HEK293 (cell line): Measurements from ENCODE around the gene KDM3B.

Source experiments
- GFI1B ChIP-seq: fragments of 450-650 bp; formaldehyde crosslinking; IDR thresholded peaks from 2 replicates; pipeline ENCODE4 v1.5.1; 2016; ENCODE audit warnings: missing biosample characterization, missing genetic modification characterization
- GLI4 ChIP-seq: fragments of 450-650 bp; formaldehyde crosslinking; IDR thresholded peaks from 2 replicates; pipeline ENCODE4 v1.5.1; 2016; ENCODE audit warnings: missing biosample characterization, missing genetic modification characterization
- KLF9 ChIP-seq: fragments of 450-650 bp; formaldehyde crosslinking; IDR thresholded peaks from 2 replicates; pipeline ENCODE4 v1.5.1; 2016; ENCODE audit warnings: missing biosample characterization, missing genetic modification characterization, low read depth
- MYNN ChIP-seq: fragments of 450-650 bp; formaldehyde crosslinking; IDR thresholded peaks from 2 replicates; pipeline ENCODE4 v1.5.1; 2016; ENCODE audit warnings: missing biosample characterization, missing genetic modification characterization, borderline replicate concordance
- PRDM1 ChIP-seq: fragments of 450-650 bp; formaldehyde crosslinking; IDR thresholded peaks from 2 replicates; pipeline ENCODE4; 2016; ENCODE audit warnings: missing biosample characterization, missing genetic modification characterization
- SP2 ChIP-seq: fragments of 450-650 bp; formaldehyde crosslinking; IDR thresholded peaks from 2 replicates; pipeline ENCODE4 v1.5.1; 2016; ENCODE audit warnings: missing biosample characterization, missing genetic modification characterization
- TCF7L2 ChIP-seq: IDR thresholded peaks from 2 replicates; pipeline ENCODE4 v1.6.1; 2011; ENCODE audit warnings: low read depth, mild to moderate bottlenecking, inconsistent platforms, low read length, moderate library complexity, borderline replicate concordance
- ZFHX2 ChIP-seq: fragments of 450-650 bp; formaldehyde crosslinking; conservative IDR thresholded peaks from 2 replicates; pipeline ENCODE4 v1.5.1; 2016; ENCODE audit warnings: missing biosample characterization, missing genetic modification characterization
- ZIC2 ChIP-seq: fragments of 450-650 bp; formaldehyde crosslinking; IDR thresholded peaks from 2 replicates; pipeline ENCODE4 v1.5.1; 2016; ENCODE audit warnings: missing biosample characterization, missing genetic modification characterization
- ZNF112 ChIP-seq: fragments of 450-650 bp; formaldehyde crosslinking; IDR thresholded peaks from 2 replicates; pipeline ENCODE4 v1.5.0; 2017; ENCODE audit warnings: missing biosample characterization, missing genetic modification characterization
- ZNF175 ChIP-seq: fragments of 450-650 bp; formaldehyde crosslinking; IDR thresholded peaks from 2 replicates; pipeline ENCODE4 v1.5.1; 2016; ENCODE audit warnings: missing biosample characterization, missing genetic modification characterization
- ZNF214 ChIP-seq: fragments of 450-650 bp; formaldehyde crosslinking; IDR thresholded peaks from 2 replicates; pipeline ENCODE4 v1.5.1; 2017; ENCODE audit warnings: missing biosample characterization, mild to moderate bottlenecking, missing genetic modification characterization, borderline replicate concordance
- ZNF223 ChIP-seq: fragments of 450-650 bp; formaldehyde crosslinking; IDR thresholded peaks from 2 replicates; pipeline ENCODE4 v1.5.1; 2016; ENCODE audit warnings: missing biosample characterization, missing genetic modification characterization
- ZNF394 ChIP-seq: fragments of 450-650 bp; formaldehyde crosslinking; IDR thresholded peaks from 2 replicates; pipeline ENCODE4 v1.5.1; 2016; ENCODE audit warnings: missing biosample characterization, missing genetic modification characterization, mild to moderate bottlenecking, moderate library complexity, borderline replicate concordance
- ZNF423 ChIP-seq: fragments of 450-650 bp; formaldehyde crosslinking; IDR thresholded peaks from 2 replicates; pipeline ENCODE4 v1.5.1; 2016; ENCODE audit warnings: missing biosample characterization, missing genetic modification characterization
- ZNF426 ChIP-seq: fragments of 450-650 bp; formaldehyde crosslinking; IDR thresholded peaks from 2 replicates; pipeline ENCODE4 v1.5.1; 2017; ENCODE audit warnings: missing biosample characterization, missing genetic modification characterization, mild to moderate bottlenecking, inconsistent platforms, moderate library complexity
- ZNF521 ChIP-seq: fragments of 450-650 bp; formaldehyde crosslinking; IDR thresholded peaks from 2 replicates; pipeline ENCODE4 v1.5.1; 2017; ENCODE audit warnings: missing biosample characterization, mild to moderate bottlenecking, missing genetic modification characterization
- ZNF558 ChIP-seq: fragments of 450-650 bp; formaldehyde crosslinking; IDR thresholded peaks from 2 replicates; pipeline ENCODE4 v1.5.1; 2016; ENCODE audit warnings: missing biosample characterization, missing genetic modification characterization
- ZNF561 ChIP-seq: fragments of 450-650 bp; IDR thresholded peaks from 2 replicates; pipeline ENCODE4 v1.5.1; 2018; ENCODE audit warnings: missing biosample characterization, missing genetic modification characterization, borderline replicate concordance
- ZNF585B ChIP-seq: fragments of 450-650 bp; formaldehyde crosslinking; IDR thresholded peaks from 2 replicates; pipeline ENCODE4 v1.5.1; 2016; ENCODE audit warnings: missing biosample characterization, missing genetic modification characterization
- ZNF600 ChIP-seq: fragments of 450-650 bp; formaldehyde crosslinking; IDR thresholded peaks from 2 replicates; pipeline ENCODE4 v1.5.1; 2016; ENCODE audit warnings: missing biosample characterization, missing genetic modification characterization
- ZNF624 ChIP-seq: fragments of 450-650 bp; formaldehyde crosslinking; IDR thresholded peaks from 2 replicates; pipeline ENCODE4 v1.5.1; 2017; ENCODE audit warnings: missing biosample characterization, missing genetic modification characterization
- ZNF660 ChIP-seq: fragments of 450-650 bp; IDR thresholded peaks from 2 replicates; pipeline ENCODE4 v1.5.1; 2018; ENCODE audit warnings: missing biosample characterization, mild to moderate bottlenecking, missing genetic modification characterization
- ZNF76 ChIP-seq: fragments of 450-650 bp; formaldehyde crosslinking; IDR thresholded peaks from 2 replicates; pipeline ENCODE4; 2016; ENCODE audit warnings: low read depth, missing biosample characterization, missing genetic modification characterization, borderline replicate concordance
- ZSCAN16 ChIP-seq: fragments of 450-650 bp; formaldehyde crosslinking; IDR thresholded peaks from 2 replicates; pipeline ENCODE4 v1.5.1; 2016; ENCODE audit warnings: missing biosample characterization, missing genetic modification characterization
- ZSCAN30 ChIP-seq: fragments of 450-650 bp; IDR thresholded peaks from 2 replicates; pipeline ENCODE4 v1.5.1; 2018; ENCODE audit warnings: missing biosample characterization, mild to moderate bottlenecking, missing genetic modification characterization, moderate library complexity
- TF ChIP-seq, protein P1 (sequence below): fragments of 450-650 bp; formaldehyde crosslinking; optimal IDR thresholded peaks from 2 replicates; pipeline ENCODE3; 2016; ENCODE audit warnings: missing biosample characterization, mild to moderate bottlenecking, missing genetic modification characterization
- TF ChIP-seq, protein P2 (sequence below): fragments of 450-650 bp; formaldehyde crosslinking; IDR thresholded peaks from 2 replicates; pipeline ENCODE4 v1.5.1; 2017; ENCODE audit warnings: missing biosample characterization, mild to moderate bottlenecking, missing genetic modification characterization, moderate library complexity
- TF ChIP-seq, protein P3 (sequence below): fragments of 450-650 bp; formaldehyde crosslinking; IDR thresholded peaks from 2 replicates; pipeline ENCODE4 v1.5.1; 2016; ENCODE audit warnings: missing biosample characterization, missing genetic modification characterization
- TF ChIP-seq, protein P4 (sequence below): fragments of 450-650 bp; formaldehyde crosslinking; IDR thresholded peaks from 2 replicates; pipeline ENCODE4 v1.5.1; 2016; ENCODE audit warnings: missing biosample characterization, missing genetic modification characterization

Gene KDM3B

DNA sequence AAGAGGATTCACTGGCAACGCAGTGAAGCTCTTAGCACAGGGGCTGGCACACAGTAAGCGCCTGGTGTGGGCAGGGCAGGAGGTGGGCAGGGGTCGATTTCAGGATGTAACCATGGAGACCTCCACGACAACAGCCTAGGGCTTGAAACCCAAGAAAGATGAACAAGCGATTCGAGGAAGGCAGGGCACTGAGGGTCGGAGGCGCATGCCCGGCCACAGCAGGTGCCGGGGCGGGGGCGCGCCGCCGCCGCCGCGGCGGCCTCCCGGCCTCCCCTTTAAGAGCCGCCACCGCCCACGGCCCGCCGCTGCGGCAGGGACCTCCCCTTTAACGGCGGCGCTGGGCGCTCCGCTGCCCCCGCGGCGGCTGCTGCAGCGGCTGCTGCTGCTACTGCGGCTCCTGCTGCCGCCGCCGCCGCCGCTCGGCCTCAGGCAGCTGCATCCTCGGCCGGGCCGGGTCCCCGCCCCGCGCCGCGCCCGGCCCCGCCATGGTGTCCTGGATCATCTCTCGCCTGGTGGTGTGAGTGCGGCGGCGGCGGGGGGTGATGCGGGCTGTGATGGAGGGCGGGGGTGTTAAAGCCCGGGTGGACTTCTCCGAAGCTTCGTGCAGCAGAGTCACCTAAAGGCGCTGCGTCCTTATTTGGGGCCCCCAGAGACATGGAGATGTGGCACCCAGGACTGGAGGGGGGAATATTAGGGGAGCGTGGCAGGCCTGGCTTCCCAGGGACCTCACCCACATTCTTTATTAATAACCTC, 86.4 kb downstream of the KDM3B start, which contains the start of gene REEP2 (continued):
- no peak for TF ChIP-seq ZNF521 (tag by site-specific recombination)
- TF ChIP-seq GLI4 (tag by site-specific recombination): no peak
- 0 out of 2 replicates have a peak, but pooled peaks have one; percentile 26 for TF ChIP-seq KLF9 (tag by site-specific recombination)
- TF ChIP-seq ZFHX2 (tag by site-specific recombination): peak; percentile 58
- TF ChIP-seq, protein P1, sequence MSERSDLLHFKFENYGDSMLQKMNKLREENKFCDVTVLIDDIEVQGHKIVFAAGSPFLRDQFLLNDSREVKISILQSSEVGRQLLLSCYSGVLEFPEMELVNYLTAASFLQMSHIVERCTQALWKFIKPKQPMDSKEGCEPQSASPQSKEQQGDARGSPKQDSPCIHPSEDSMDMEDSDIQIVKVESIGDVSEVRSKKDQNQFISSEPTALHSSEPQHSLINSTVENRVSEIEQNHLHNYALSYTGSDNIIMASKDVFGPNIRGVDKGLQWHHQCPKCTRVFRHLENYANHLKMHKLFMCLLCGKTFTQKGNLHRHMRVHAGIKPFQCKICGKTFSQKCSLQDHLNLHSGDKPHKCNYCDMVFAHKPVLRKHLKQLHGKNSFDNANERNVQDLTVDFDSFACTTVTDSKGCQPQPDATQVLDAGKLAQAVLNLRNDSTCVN (tag by site-specific recombination): peak; percentile 48
- no peak for TF ChIP-seq ZNF175
- TF ChIP-seq ZNF558 (tag by site-specific recombination): no peak
- no peak for TF ChIP-seq ZNF585B (tag by site-specific recombination)
- TF ChIP-seq TCF7L2: no peak
- no peak for TF ChIP-seq ZIC2 (tag by site-specific recombination)
- TF ChIP-seq ZNF223: peak; percentile 39; the same call in 1 of the 2 replicates
- no peak for TF ChIP-seq GFI1B (tag by site-specific recombination)
- TF ChIP-seq, protein P2, sequence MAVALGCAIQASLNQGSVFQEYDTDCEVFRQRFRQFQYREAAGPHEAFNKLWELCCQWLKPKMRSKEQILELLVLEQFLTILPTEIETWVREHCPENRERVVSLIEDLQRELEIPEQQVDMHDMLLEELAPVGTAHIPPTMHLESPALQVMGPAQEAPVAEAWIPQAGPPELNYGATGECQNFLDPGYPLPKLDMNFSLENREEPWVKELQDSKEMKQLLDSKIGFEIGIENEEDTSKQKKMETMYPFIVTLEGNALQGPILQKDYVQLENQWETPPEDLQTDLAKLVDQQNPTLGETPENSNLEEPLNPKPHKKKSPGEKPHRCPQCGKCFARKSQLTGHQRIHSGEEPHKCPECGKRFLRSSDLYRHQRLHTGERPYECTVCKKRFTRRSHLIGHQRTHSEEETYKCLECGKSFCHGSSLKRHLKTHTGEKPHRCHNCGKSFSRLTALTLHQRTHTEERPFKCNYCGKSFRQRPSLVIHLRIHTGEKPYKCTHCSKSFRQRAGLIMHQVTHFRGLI (tag by site-specific recombination): no peak
- TF ChIP-seq ZNF76 (tag by site-specific recombination): no peak
- TF ChIP-seq ZNF394 (tag by site-specific recombination): no peak
- 0 out of 2 replicates have a peak, but pooled peaks have one; percentile 43 for TF ChIP-seq ZNF423 (tag by site-specific recombination)
- no peak for TF ChIP-seq ZSCAN16 (tag by site-specific recombination)
- TF ChIP-seq ZNF214: no peak
- no peak for TF ChIP-seq ZNF561
- 0 out of 2 replicates have a peak, but pooled peaks have one; percentile 30 for TF ChIP-seq ZSCAN30 (tag by site-specific recombination)
- TF ChIP-seq MYNN: peak; percentile 85
- TF ChIP-seq, protein P3, sequence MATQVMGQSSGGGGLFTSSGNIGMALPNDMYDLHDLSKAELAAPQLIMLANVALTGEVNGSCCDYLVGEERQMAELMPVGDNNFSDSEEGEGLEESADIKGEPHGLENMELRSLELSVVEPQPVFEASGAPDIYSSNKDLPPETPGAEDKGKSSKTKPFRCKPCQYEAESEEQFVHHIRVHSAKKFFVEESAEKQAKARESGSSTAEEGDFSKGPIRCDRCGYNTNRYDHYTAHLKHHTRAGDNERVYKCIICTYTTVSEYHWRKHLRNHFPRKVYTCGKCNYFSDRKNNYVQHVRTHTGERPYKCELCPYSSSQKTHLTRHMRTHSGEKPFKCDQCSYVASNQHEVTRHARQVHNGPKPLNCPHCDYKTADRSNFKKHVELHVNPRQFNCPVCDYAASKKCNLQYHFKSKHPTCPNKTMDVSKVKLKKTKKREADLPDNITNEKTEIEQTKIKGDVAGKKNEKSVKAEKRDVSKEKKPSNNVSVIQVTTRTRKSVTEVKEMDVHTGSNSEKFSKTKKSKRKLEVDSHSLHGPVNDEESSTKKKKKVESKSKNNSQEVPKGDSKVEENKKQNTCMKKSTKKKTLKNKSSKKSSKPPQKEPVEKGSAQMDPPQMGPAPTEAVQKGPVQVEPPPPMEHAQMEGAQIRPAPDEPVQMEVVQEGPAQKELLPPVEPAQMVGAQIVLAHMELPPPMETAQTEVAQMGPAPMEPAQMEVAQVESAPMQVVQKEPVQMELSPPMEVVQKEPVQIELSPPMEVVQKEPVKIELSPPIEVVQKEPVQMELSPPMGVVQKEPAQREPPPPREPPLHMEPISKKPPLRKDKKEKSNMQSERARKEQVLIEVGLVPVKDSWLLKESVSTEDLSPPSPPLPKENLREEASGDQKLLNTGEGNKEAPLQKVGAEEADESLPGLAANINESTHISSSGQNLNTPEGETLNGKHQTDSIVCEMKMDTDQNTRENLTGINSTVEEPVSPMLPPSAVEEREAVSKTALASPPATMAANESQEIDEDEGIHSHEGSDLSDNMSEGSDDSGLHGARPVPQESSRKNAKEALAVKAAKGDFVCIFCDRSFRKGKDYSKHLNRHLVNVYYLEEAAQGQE (tag by site-specific recombination): no peak
- no peak for TF ChIP-seq ZNF600
- no peak for TF ChIP-seq ZNF112 (tag by site-specific recombination)
- TF ChIP-seq ZNF624 (tag by site-specific recombination): no peak
- no peak for TF ChIP-seq ZNF426 (tag by site-specific recombination)
- TF ChIP-seq PRDM1: no peak
- TF ChIP-seq ZNF660: peak; percentile 78
- no peak for TF ChIP-seq SP2
- TF ChIP-seq, protein P4, sequence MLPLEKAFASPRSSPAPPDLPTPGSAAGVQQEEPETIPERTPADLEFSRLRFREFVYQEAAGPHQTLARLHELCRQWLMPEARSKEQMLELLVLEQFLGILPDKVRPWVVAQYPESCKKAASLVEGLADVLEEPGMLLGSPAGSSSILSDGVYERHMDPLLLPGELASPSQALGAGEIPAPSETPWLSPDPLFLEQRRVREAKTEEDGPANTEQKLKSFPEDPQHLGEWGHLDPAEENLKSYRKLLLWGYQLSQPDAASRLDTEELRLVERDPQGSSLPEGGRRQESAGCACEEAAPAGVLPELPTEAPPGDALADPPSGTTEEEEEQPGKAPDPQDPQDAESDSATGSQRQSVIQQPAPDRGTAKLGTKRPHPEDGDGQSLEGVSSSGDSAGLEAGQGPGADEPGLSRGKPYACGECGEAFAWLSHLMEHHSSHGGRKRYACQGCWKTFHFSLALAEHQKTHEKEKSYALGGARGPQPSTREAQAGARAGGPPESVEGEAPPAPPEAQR (tag by site-specific recombination): no peak
